Hippocampal formation (tissue), 2 donors: ENCODE measurements around the gene TPM2.
A peak's percentile ranks its signal among the peaks of the same experiment; 100 is the strongest.

Experiments used
- DNase-seq, 2 donors: peaks; one replicate each; lab custom pipeline; 2025; lab: John Stamatoyannopoulos, UW

Gene TPM2

DNA sequence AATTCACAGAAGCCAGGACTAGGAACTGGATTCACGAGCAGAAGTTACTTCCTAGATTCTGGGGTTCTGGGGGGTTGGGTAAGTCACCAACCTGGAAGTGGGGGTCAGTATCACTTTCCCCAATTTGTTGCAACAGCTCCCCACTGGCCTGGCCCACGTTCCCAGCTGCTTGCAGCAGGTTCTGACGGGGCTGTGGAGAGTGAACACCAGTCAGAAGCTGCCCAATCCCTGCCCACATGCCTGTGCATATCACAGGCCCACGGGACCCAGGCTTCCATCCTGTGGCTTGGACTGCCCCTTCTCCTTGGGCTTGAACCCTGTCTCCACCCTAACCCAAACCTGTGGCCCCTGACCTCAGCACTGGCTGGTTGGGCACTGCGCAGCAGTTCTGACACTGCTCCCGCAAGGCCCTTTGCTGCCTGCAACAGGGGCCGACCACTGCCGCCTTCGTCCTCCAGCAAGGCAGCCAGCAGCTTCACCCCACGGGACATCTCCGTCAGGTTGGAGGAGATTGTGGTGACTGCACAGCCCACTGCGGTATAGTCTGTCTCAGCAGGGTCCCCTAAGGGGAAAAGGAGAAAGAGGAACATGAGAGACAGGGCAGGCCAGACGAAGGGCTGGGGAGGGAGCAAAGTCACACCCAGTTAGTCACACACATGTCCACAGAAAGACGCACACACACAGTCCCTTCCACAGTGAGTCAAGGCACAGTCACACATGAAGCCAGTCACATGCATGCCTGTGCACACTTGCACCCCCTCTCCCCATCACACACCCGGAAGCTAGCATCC is 29.2 kb upstream of the TPM2 start:
- DNase-seq = no peak

DNA sequence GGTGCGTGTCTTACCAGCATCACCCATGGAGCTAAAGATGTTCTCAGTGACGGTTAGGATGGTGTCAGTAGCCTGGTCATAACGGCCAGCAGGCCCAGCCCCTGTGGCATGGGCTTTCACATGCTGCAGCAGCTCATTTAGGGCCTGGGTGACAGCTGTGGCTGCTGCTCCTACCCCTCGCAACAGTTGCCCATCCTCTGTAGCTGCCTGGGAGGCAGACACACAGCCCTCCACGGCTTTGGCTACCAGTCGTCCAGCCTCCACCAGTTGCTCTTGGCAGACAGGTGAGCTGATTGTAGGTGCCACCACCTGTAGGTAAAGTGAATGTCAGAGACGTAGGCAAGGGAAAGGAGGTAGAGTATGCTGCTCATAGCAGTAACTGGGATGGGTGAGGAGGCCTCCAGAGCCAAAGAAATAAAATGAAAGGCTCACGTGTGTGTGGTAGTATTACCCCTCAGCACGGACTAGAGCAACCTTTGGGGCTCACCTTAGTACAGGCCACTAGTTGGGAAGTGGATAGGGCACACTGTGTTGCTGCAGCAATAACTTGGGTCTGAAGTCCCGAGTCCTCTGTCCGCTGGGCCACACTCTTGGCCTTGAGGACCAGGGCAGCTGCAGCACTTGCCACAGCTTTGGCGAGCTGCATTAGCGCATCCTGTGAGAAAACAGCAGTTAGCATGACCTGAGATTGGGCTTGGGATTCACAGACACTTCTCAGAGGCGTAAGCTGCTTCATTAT is 27.6 kb upstream of the TPM2 start:
- no peak for DNase-seq

DNA sequence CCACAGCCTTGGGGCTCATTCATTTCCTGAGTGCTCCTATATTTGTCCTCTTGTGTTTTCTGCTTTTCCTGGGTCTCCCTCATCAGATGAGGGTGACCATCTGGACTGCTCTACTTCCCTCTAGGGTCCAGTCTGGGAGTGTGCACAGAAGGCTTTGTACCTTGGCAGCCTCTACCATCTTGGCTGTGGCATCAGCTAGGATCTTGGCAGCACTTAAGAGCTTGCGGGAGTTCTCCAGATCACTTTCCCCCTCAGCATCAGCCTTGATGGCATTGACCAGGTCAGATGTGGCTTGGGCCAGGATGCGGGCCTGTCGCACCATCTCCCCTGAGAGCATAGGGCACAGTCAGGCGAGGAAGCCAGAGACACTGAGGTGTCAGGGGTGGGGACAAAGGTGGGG is 26.5 kb upstream of the TPM2 start:
- DNase-seq = peak in 1 of 2 donors; percentile 8

DNA sequence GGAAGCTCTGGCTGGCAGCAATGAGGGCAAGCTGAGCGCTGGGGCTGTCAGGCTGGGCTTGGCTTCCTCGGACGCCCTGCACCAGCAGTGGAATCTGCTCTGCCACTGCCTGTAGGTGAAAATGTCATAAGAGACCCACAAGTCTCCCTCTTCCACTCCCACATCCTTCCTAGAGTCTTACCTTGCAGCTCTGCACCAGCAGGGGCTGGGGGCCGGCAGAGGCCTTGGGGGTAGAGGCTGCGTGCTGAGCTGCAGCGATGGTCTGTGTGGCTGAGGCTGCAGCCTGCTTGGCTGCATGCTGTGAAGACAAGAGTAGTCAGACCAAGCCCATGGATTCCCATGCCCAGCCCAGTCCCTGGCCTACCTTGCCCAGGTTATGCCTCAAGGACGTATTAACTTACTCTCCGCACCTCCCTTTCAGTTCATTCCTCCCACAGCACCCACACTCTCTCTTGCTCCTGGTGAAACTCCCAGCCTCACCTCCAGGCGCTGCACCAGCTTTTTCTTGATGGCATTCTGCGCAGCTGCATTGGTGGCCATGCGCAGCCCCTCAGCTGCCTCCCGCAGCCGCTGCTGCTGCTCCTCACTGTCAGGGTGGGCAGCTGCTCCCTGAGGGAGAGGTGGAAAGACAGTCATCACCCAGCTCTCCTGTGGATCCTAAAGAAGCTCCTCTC is 25.0 kb upstream of the TPM2 start:
- DNase-seq = no peak

DNA sequence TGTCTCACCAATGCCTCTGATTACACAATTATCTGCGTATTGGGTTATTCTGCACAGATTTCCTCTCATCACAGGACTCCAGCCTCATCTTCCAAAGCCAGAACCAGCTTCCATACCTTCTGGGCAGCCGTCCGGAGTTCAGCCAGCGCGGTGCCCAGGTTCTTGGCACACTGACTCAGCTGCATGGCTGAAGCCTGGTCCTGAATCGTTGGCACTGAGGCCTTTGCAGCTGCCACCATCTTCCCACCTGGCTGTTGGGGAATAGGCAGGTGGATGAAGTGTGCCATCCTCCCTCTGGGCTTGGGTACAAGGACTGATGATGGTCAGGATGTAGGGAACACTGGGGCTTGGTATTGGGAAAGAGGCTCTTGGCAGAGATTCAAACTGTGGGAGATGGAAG is 24.4 kb upstream of the TPM2 start:
- no peak for DNase-seq

DNA sequence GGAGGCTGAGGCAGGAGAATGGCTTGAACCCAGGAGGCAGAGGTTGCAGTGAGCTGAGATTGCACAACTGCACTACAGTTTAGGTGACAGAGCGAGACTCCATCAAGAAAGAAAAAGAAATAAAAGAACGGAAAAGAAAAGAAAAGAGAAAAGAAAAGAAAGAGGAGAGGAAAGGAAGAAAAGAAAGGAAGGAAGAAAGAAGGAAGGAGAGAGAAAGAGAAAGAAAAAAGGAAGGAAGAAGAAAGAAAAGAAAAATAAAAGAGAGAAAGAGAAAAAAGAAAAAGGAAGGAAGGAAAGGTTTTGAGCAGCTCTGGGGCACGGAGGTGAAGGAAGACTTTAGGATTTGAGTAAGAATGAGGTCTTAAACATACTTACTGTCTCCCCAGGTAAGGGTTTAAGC is 23.9 kb upstream of the TPM2 start:
- DNase-seq = no peak

DNA sequence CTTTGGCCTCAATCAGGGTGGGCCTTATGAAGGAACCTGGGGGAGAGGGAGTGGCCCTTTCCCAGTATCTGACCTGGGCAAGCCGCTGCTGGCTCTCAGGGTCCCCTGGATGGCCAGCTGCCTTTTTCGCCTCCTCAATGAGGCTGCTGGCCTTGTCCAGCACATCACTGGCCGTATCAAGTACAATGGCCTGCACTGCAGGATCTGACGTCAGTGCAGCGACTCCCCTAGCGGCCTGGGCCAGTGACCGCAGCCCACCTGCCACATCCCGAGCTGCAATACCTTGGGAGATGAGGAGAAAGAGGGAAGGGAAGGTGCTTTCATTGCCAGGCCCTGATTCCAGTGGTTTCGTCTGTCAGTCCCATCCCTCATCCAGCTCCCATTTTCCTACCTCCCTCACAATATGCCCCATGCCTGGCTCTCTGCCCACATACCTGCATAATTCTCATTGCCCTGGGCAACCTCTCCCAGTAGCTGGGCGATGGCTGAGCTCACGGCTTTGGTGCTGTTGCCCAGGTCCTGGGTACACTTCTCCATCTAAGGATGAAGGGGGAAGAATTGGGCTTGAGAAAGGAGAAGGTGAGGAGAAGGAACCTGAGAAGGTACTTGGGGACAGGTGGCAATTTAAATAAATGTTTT is 23.2 kb upstream of the TPM2 start:
- DNase-seq = no peak

DNA sequence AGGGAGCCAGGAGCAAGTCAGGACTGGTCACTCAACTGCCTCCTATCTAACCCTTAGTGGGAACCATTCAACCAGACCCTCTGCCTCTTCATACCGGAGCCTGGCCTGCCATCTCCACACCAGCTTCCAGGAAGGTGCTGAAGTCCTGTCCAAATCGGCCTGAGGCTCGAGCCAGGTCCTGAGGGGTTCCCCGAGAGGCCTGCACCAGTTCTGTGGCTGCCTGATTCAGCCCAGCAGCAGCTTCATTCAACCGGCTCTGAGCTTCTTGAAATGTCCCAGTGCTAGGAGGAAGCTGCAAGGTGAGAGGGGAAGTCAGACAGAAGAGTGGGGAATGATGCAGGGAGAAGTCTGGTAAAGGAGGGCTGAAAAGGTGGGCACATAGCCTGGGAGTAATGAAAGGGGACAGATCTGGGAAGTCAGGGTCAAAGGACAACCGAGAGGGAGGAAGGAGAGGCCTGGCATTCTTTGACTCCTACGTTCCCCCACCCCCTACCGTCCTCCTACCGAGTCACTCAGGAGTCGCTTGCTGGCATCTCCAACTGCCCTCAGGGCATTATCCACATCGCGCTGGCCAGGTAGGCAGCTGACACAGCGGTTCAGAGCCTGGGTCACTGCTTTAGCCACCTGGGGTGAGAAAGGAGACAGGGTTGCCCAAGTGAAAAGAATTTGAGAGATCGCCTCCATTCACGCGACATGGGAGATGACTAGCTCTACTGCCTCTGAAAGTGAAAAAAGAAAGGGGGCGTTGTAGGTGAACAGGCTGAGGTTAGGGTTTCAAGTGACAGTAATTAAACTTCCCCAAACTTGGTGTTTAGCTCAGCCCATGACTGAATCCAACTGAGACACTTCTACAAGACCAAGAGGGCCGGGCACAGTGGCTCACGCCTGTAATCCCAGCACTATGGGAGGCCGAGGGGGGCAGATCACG is 22.0 kb upstream of the TPM2 start:
- no peak for DNase-seq

DNA sequence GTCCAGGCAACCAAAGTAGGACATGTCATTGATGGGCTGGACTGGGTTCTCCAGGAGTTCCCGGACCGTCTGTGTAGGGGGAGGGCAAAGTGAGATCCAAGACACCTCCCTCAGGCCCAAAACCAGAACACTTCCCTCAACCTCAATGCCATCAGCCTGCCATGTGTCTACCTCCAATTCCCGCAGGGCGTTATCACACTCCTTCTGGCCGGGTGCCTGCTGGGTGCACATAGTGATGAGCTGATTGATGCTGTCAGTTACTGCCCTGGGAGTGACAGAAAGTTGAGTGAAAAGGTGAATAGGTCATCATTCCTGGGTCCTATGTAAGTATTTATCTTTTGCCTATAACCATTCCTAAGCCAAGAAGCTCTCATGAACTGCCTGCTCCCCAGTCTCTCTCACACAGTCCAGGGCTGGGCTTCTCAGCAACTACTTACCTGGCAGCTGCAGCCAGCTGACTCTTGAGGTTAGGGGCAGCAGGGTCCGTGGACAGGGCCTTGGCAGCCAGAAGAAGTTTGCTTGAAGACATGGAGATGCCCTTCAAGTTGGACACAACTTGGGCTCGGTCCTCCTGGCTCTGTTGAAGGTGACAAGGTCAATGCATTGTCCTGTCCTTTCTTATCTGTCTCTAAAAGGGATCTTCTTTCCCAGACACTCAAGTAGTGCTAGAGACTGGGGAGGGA is 21.2 kb upstream of the TPM2 start:
- no peak for DNase-seq

DNA sequence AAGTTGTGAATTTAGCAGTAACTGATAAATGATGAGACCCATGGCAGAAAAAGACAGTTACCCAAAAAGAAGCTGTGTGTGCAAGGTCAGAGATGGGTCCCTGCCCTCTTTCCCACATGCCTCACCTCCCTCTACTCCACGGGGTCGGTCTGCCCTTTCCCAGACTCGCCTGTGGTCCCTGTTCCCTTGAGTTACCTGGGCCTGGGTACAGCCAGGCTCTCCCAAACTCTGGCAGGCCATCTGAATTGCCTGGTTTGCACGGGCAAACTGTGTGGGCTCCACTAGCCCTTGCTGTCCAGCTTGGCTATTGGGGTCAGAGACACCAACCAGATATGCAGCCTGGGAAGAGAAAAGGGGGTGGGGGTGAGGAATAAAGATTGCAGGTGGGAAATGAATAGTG is 18.4 kb upstream of the TPM2 start:
- no peak for DNase-seq

DNA sequence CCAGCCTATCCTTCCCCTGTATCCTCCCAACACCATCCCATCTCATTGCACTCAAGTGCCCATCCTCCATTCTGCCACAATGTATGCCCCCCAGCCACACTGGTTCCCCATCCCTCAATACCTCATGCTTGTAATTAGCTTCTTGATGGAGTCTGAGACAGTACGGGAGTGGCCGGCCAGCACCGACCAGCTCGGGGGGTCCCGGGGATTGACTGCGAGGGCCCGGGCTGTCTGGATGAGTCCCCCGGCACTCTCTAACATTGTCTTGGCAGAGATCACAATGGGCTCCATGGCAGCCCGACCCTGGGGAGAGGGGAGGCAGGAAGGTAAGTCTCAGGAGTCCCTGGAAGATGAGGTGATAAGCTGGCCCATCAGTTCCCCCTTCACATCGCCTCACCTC is 17.2 kb upstream of the TPM2 start:
- DNase-seq = no peak

DNA sequence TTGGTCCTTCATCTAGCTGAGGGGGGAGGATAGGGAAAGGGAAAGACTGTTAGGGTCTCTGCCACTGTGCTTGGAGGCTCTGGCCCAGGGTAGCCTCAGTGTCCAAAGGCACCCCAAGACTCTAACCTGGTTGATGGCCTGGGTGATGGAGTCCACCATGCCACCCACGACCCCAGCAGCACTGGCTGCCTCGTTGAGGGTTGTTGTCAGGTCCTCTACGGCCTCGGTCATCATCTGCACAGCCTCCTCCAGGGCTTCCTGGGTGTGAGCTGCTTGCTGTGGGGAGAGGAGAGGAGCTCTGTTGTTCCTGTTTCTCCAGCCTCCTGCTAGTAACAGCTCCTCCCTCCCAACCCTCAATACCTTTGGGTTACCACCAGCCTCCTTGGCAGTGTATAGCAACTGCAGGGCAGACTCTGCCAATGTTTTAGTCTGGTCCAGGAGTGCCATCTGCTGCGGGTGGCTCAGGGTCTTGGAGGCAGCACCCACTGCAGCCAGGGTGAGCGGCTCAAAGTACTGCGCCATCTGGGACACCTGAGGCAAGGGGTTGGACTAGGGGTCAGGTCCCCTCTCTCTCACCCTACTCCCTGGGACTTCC is 16.2 kb upstream of the TPM2 start:
- DNase-seq = no peak

DNA sequence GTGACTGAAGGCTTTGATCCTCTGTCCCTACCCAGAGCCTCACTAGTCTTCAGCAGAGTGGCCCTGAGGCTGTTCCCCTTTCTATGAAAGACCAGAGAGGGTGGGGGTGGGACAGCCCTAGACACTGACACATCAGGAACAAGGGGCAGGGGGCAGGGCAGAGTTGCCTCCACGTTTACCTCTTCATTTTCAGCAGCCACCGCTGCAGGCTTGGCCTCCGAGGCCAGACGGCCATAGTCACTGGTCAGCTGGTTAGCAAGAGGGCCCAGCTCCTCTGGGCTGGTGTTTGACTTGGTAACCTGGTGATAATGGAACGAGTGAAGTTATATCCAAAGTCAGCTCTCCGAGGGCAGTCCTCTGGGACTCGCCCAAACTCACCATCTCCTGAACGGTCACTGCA is 15.6 kb upstream of the TPM2 start:
- DNase-seq = no peak

DNA sequence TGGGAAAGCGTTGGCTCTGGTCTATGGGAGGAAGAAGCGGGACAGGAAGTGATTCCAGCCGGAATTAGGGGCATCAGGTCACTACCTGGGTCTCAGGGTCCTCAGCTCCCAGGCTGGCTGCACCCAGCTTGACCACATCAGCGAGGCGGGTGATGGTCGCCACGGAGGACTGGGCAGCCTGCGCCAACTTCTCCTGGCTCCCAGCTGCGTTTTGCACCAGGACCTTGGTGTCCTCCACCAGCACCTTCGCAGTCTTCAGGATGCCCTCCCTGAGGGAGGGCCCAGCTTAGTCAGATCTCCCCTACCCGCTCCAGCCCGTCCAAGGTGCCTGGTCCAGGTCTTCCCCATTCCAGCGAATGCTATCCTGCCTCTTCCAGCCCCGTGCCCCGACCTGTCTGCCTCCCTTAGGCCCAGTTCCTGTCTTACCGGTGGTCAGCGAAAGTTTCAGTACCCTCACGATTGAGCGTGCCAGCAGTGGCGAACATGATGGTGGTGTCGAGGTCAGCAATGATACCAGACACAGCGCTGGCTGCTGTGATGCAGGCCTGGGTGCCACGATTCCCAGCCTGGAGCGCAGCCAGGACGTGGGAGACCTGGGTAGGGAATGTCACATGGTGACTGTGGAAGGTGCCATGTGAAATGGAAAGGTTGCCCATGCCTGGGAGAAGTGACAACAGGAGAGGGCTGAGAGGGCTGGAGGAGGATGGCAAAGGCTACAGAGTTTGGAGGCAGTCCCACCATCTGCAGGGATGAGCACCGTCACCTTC is 14.4 kb upstream of the TPM2 start:
- no peak for DNase-seq

DNA sequence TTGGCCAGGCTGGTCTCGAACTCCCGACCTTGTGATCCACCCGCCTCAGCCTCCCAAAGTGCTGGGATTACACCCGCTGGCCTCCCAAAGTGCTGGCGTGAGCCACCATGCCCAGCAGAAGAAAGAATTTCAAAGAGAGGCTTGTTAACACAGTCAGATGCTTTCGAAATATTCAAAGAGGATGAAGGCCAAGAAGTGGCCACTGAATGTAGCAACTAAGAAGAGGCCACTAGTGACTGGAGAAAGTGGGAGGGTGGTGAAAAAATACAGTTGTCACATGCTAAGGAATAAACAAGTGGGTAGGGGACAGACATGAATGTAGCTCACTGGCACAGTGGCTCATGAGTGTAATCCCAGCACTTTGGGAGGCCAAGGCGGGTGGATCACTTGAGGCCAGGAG is 13.0 kb upstream of the TPM2 start:
- no peak for DNase-seq

DNA sequence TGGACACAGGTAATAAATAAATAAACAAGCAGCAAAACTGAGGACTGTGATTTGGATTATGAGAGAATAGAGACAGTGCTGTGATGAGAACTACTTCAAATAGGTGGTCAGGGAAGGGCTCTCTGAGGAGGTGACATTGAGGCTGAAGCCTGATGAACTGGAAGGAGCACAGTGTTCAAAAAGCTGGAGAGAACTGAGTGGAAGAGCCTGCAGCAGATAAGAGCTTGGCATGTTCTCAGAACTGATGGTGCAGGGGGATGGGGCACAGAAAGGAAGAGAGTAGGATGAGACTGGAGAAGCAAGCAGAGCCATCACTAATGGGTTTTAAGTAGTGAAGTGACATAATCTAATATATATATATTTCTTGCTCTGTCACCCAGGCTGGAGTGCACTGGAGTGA is 11.2 kb upstream of the TPM2 start:
- DNase-seq = no peak

DNA sequence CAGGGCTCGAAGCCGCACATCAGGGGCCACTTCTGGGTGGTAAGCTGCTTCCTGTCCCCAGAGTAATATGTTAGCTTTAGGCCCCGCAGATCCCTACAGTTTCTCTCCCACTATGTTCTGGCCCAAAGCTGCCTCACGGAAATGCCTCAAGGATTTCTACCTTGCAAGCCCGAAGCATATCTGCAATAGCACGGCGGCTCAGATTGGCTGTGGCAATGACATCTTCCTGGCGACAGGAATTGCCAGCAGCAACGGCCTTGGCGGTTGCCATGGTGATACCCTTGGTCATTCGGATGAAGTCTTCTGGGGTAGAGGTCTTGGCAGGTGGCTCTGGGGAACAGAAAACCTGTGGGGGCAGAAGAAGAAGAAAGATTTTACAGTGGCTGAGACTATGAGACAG is 10.3 kb upstream of the TPM2 start:
- no peak for DNase-seq

DNA sequence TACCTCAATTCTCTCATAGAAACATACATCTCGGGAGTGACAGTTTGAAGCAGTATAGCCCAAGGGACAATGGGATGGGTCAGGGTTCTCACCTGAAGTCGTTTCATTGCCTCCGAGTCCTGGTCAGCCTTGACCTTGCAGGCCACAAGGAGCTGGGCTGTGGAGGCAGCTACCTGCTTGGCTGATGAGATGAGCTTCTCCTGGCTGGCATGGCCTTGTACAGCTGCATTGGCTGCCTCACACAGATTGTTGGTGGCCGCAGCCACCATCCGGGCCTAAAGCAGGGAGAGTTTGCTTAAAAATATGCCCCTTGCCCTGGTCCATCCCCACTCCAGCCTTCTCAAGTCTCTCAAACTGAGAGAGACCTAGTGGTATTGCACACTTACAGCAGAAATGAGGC is 8.5 kb upstream of the TPM2 start:
- no peak for DNase-seq

DNA sequence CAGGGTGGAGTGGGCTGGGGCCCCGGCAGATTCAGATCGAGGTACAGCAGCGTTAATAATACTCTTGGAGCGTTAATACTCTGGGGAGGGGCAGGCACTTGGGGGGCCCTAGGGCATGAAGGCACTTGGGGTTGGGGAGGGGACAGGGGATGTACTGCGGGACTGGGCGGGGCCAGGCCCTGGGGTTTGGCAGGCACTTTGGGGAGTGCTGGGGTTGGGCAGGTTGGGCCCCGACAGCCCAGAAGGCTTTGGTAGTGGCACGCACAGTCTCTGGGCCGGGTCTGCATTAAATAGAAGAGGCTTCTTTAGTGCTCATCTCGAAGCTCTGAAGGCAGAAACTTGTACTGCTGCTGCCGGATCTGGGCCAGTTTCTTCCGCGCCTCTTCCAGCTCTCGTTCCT is 7.8 kb upstream of the TPM2 start:
- DNase-seq = no peak
